A673 (cell line): ENCODE results near the gene PRAMEF20. TPM values are rescaled to one million over a fixed set of nuclear protein-coding genes. Genes with fewer than 3 reads are reported as not detected.

Source experiments
- BruUV-seq: library from RNA; stranded (reverse); fragments of 400-500 nt; replicated peaks from 2 replicates; lab custom pipeline; 2021; lab: Mats Ljungman, UMichigan
- CTCF ChIA-PET: fragments of 300-600 bp; sonication (Branson Sonifier 250); formaldehyde crosslinking; loops from one replicate; lab custom pipeline; 2022; ENCODE audit warnings: antibody characterized with exemption; lab: Charles Lee
- POLR2A ChIA-PET: fragments of 300-600 bp; sonication (Branson Sonifier 250); formaldehyde crosslinking; loops from one replicate; lab custom pipeline; 2022; ENCODE audit warnings: antibody characterized with exemption; ENCODE audit not compliant: low non-redundant PET; lab: Charles Lee
- DNase-seq: peaks from one replicate; pipeline ENCODE4 v3.0.0-alpha.2; 2015; ENCODE audit warnings: low spot score
- H3K27ac ChIP-seq: fragments of 200-600 bp; sonication (generic); 2 replicates; pipeline ENCODE4 v1.5.1; 2016; ENCODE audit warnings: mixed run types, low read depth, mild to moderate bottlenecking, mixed read lengths, antibody characterized with exemption, low read length; ENCODE audit not compliant: poor library complexity, severe bottlenecking
- H3K27me3 ChIP-seq: fragments of 200-600 bp; sonication (generic); replicated peaks from 2 replicates; pipeline ENCODE4 v1.6.1; 2017; ENCODE audit warnings: mixed run types, low read depth, mild to moderate bottlenecking, mixed read lengths, antibody characterized with exemption, low read length; ENCODE audit not compliant: insufficient read depth, poor library complexity
- H3K36me3 ChIP-seq: fragments of 200-600 bp; sonication (generic); 2 replicates; pipeline ENCODE4 v1.6.1; 2016; ENCODE audit warnings: mixed run types, mild to moderate bottlenecking, mixed read lengths, antibody characterized with exemption, low read length; ENCODE audit not compliant: insufficient read depth, poor library complexity, severe bottlenecking
- H3K4me1 ChIP-seq: fragments of 200-600 bp; sonication (generic); 2 replicates; pipeline ENCODE4 v1.6.1; 2017; ENCODE audit warnings: mixed run types, mild to moderate bottlenecking, mixed read lengths, antibody characterized with exemption, low read length; ENCODE audit not compliant: insufficient read depth, poor library complexity, severe bottlenecking
- H3K4me3 ChIP-seq: fragments of 200-600 bp; sonication (generic); 2 replicates; pipeline ENCODE4 v1.5.1; 2016; ENCODE audit warnings: low read depth, mixed run types, mild to moderate bottlenecking, mixed read lengths, low read length; ENCODE audit not compliant: poor library complexity, severe bottlenecking
- H3K9me3 ChIP-seq: fragments of 200-600 bp; sonication (generic); 2 replicates; pipeline ENCODE4 v1.6.1; 2016; ENCODE audit warnings: mixed run types, low read depth, mild to moderate bottlenecking, mixed read lengths, antibody characterized with exemption, low read length; ENCODE audit not compliant: poor library complexity, severe bottlenecking
- CTCF ChIP-seq: fragments of 300-800, 200-600 bp; sonication (generic); conservative IDR thresholded peaks from 2 replicates; pipeline ENCODE4 v1.5.1; 2017; ENCODE audit warnings: low read depth, mild to moderate bottlenecking, antibody characterized with exemption, low read length, moderate library complexity, mixed read lengths
- EZH2 ChIP-seq: fragments of 200-600 bp; sonication (generic); IDR thresholded peaks from 2 replicates; pipeline ENCODE4 v1.6.1; 2017; ENCODE audit warnings: borderline replicate concordance, low read depth, mild to moderate bottlenecking, mixed read lengths, antibody characterized with exemption, low read length; ENCODE audit not compliant: poor library complexity, severe bottlenecking
- intact Hi-C: fragments of 100-400 bp; cut with micrococcal nuclease; formaldehyde crosslinking; loops from one replicate; pipeline ENCODE4 v1.10.0; 2022; ENCODE audit not compliant: unreplicated experiment
- total RNA-seq: library from RNA; stranded (reverse); gene quantifications from 2 replicates; pipeline ENCODE4 v1.2.3, GENCODE V29; 2021

The PRAMEF20 gene
- total RNA-seq, 1 experiment from 2014 or later = not detected

GRCh38 chr1:13469343-13469742 is 59.1 kb downstream of the PRAMEF20 start:
- TF ChIP-seq CTCF (peak; percentile 50), EZH2 (no peak)
- H3K36me3 ChIP-seq = no peaks in the 10 kb centered on the region
- intact Hi-C loops = no loop called here
- H3K4me3 ChIP-seq = no peak overlapping the region
- DNase-seq = peak; percentile 45
- H3K4me1 ChIP-seq = no peaks in the 10 kb centered on the region
- H3K27ac ChIP-seq = no peak overlapping the region
- BruUV-seq = no TSS peak
- H3K9me3 ChIP-seq = no peaks in the 10 kb centered on the region
- H3K27me3 ChIP-seq = no peaks in the 10 kb centered on the region
- POLR2A ChIA-PET = no interaction called here
- CTCF ChIA-PET = interaction anchor here (0.6 kb wide), 1 partner anchor 193 kb away, joined by 8 read pairs; no protein-coding TSS in a partner anchor

Other genes with a start within 250 kb of the PRAMEF20 start
- gene HNRNPCL4, start 244.8 kb upstream of the PRAMEF20 start, total RNA-seq = not detected in 2 replicates
- not detected in 2 replicates for gene PRAMEF9, start 238.6 kb upstream of the PRAMEF20 start, total RNA-seq
- 0.21 TPM in 1 of 2 replicates, not detected in the other for gene PRAMEF13, start 209.0 kb upstream of the PRAMEF20 start, total RNA-seq
- gene PRAMEF18, start 184.3 kb upstream of the PRAMEF20 start, total RNA-seq = not detected in 2 replicates
- gene PRAMEF5, start 156.3 kb upstream of the PRAMEF20 start, total RNA-seq = not detected in 2 replicates
- gene PRAMEF8, start 125.3 kb upstream of the PRAMEF20 start, total RNA-seq = not detected in 2 replicates
- not detected in 2 replicates for gene PRAMEF33, start 106.9 kb upstream of the PRAMEF20 start, total RNA-seq
- gene PRAMEF15, start 94.9 kb upstream of the PRAMEF20 start, total RNA-seq = not detected in 2 replicates
- not detected in 2 replicates for gene PRAMEF14, start 63.3 kb upstream of the PRAMEF20 start, total RNA-seq
- not detected in 2 replicates for gene PRAMEF19, start 38.5 kb upstream of the PRAMEF20 start, total RNA-seq
- not detected in 2 replicates for gene PRAMEF17, start 20.8 kb upstream of the PRAMEF20 start, total RNA-seq
- gene LRRC38, start 103.6 kb downstream of the PRAMEF20 start, total RNA-seq = not detected in 2 replicates
- 25.7 and 30.2 TPM in 2 replicates for gene PDPN, start 173.4 kb downstream of the PRAMEF20 start, total RNA-seq